HG03097 (cell line): ENCODE results near the gene OXLD1.
"Not testable (repeated sequence)": the region's sequence is repeated elsewhere in the genome, so short reads cannot be mapped to it uniquely, and the experiment has no call there.

Experiments
- ATAC-seq: cut with Tn5 transposase; IDR thresholded peaks from one replicate; pipeline ENCODE4 v1.9.1; 2021; ENCODE audit not compliant: unreplicated experiment, low FRiP score

OXLD1 gene

DNA sequence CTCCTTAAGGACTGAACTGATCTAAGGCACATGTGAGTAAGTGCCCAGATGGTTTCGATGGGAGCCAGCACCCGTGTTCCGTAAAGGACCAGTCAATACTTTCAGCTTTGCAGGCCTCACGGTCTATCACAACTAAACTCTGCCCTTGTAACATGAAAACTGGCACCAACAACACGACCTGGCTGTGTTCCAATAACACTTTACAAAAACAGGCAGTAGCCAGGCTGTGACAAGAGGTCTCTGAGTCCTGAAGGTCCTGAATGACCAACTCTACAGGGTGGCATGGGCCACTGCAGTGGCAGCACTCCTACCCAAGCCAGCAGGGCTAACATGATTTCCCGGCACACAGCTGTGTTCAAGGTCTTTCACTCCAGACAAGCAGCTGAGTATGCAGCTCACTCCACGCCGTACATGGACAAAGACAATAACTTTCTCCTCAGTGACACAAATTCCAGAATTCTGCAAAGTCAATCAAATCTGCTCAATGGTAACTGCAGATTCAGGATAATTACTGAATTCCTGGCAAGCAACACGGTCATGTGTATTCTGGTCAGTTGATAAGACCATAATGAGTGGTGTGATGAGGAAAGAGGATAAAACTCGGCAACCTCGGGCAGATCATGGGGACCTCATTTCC is 44.8 kb downstream of the OXLD1 start:
- ATAC-seq = no peak

- not testable (repeated sequence) for ATAC-seq
These were observed 48.1 kb downstream of the OXLD1 start for GRCh38 chr17:81618307-81618706.

DNA sequence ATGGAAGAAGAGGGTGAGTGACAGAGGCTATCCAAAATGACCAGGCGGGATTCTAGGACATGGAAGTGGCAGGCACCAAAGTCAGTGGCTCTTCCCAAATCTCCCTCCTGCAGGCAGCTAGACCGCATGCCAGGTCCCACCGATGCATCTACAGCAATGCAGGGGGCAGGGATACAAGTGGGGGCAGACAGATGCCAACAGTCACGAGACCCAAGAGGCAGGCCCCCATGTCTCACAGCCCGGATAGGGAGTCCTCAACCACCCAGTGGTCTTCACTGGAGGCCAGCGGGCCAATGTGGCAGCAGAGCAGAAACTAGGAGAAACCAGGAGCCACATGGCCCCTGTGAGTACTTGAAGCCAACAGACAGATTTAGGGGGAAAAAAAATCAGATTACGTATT is 49.5 kb downstream of the OXLD1 start:
- no peak for ATAC-seq

GRCh38 chr17:81615401-81615930 is 50.9 kb downstream of the OXLD1 start:
- ATAC-seq = no peak
